Measurements from ENCODE around the gene CD8B2. TPM values are rescaled to one million over a fixed set of nuclear protein-coding genes. Genes with fewer than 3 reads are reported as not detected.
A peak's percentile ranks its signal among the peaks of the same experiment; 100 is the strongest.

The CD8B2 gene
- total and polyA plus RNA-seq, 2 of the 13 experiments (the other 11 are each of a cell fraction or from before 2014, with no cell fraction given), result not detected

DNA sequence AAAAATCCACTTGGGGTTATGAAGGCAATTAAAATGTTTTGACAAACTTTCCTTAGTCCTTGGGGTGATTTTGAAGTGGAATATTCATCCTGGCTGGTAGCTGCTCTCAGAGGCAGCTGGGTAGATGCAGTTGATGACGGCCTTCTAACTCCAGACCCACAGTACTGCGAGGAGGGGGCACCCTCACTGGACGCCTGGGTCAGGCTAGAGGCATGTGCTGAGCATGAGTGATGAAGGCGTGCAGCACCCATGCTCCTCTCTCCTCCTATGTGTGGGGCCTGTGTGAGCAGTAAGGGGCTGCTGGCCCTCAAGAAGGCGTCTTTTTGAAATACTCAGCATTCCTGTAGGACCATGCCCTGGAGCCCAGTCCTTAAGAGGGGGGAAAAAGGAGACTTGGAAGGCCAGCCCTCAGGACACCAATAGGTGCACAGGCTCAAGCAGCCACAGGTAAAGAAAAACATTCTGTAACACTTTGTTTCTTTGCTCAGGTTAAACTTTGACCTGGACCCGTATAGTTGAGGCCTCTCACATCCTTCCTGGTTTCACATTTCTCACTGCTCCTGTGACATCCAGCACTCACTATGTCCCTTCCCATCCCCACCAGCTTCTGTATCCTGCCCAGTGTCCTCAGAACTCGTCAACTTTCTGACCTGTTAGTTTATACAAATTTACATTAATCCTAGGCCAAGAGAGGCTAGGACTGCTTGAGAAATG is 64.4 kb downstream of the CD8B2 start (continued):
- TF ChIP-seq, protein P1, sequence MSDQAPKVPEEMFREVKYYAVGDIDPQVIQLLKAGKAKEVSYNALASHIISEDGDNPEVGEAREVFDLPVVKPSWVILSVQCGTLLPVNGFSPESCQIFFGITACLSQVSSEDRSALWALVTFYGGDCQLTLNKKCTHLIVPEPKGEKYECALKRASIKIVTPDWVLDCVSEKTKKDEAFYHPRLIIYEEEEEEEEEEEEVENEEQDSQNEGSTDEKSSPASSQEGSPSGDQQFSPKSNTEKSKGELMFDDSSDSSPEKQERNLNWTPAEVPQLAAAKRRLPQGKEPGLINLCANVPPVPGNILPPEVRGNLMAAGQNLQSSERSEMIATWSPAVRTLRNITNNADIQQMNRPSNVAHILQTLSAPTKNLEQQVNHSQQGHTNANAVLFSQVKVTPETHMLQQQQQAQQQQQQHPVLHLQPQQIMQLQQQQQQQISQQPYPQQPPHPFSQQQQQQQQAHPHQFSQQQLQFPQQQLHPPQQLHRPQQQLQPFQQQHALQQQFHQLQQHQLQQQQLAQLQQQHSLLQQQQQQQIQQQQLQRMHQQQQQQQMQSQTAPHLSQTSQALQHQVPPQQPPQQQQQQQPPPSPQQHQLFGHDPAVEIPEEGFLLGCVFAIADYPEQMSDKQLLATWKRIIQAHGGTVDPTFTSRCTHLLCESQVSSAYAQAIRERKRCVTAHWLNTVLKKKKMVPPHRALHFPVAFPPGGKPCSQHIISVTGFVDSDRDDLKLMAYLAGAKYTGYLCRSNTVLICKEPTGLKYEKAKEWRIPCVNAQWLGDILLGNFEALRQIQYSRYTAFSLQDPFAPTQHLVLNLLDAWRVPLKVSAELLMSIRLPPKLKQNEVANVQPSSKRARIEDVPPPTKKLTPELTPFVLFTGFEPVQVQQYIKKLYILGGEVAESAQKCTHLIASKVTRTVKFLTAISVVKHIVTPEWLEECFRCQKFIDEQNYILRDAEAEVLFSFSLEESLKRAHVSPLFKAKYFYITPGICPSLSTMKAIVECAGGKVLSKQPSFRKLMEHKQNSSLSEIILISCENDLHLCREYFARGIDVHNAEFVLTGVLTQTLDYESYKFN (CRISPR knock-in tag; conservative IDR thresholded peaks at IDR 0.05), result peak; percentile 71
- TF ChIP-seq ELF3 (CRISPR knock-in tag; IDR thresholded peaks at IDR 0.05), result peak; percentile 80
- no peak for TF ChIP-seq DMAP1 (CRISPR knock-in tag; IDR thresholded peaks at IDR 0.05)
- TF ChIP-seq, protein P2, sequence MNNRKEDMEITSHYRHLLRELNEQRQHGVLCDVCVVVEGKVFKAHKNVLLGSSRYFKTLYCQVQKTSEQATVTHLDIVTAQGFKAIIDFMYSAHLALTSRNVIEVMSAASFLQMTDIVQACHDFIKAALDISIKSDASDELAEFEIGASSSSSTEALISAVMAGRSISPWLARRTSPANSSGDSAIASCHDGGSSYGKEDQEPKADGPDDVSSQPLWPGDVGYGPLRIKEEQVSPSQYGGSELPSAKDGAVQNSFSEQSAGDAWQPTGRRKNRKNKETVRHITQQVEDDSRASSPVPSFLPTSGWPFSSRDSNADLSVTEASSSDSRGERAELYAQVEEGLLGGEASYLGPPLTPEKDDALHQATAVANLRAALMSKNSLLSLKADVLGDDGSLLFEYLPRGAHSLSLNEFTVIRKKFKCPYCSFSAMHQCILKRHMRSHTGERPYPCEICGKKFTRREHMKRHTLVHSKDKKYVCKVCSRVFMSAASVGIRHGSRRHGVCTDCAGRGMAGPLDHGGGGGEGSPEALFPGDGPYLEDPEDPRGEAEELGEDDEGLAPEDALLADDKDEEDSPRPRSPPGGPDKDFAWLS (CRISPR knock-in tag; IDR thresholded peaks at IDR 0.05; ENCODE audit: borderline replicate concordance), result no peak
- no peak for TF ChIP-seq SAFB2 (CRISPR knock-in tag; IDR thresholded peaks at IDR 0.05; ENCODE audit: borderline replicate concordance, low read depth)
- no peak for TF ChIP-seq ZNF205 (CRISPR knock-in tag; IDR thresholded peaks at IDR 0.05)
- TF ChIP-seq TOPORS (CRISPR knock-in tag; IDR thresholded peaks at IDR 0.05), result no peak
- peak; percentile 47; the same call in 1 of the 2 replicates for TF ChIP-seq ZFP36L1 (CRISPR knock-in tag; IDR thresholded peaks at IDR 0.05)
- TF ChIP-seq PPARG (CRISPR knock-in tag; conservative IDR thresholded peaks at IDR 0.05), result 0 out of 2 replicates have a peak, but pooled peaks have one; percentile 48
- peak; percentile 75 for TF ChIP-seq HNF4A (CRISPR knock-in tag; IDR thresholded peaks at IDR 0.05)
- TF ChIP-seq ZNF589 (CRISPR knock-in tag; conservative IDR thresholded peaks at IDR 0.05), result no peak
- TF ChIP-seq SIX4 (CRISPR knock-in tag; IDR thresholded peaks at IDR 0.05), result peak; percentile 49; the same call in 1 of the 2 replicates
- TF ChIP-seq, protein P3, sequence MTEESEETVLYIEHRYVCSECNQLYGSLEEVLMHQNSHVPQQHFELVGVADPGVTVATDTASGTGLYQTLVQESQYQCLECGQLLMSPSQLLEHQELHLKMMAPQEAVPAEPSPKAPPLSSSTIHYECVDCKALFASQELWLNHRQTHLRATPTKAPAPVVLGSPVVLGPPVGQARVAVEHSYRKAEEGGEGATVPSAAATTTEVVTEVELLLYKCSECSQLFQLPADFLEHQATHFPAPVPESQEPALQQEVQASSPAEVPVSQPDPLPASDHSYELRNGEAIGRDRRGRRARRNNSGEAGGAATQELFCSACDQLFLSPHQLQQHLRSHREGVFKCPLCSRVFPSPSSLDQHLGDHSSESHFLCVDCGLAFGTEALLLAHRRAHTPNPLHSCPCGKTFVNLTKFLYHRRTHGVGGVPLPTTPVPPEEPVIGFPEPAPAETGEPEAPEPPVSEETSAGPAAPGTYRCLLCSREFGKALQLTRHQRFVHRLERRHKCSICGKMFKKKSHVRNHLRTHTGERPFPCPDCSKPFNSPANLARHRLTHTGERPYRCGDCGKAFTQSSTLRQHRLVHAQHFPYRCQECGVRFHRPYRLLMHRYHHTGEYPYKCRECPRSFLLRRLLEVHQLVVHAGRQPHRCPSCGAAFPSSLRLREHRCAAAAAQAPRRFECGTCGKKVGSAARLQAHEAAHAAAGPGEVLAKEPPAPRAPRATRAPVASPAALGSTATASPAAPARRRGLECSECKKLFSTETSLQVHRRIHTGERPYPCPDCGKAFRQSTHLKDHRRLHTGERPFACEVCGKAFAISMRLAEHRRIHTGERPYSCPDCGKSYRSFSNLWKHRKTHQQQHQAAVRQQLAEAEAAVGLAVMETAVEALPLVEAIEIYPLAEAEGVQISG (CRISPR knock-in tag; IDR thresholded peaks at IDR 0.05), result 0 out of 2 replicates have a peak, but pooled peaks have one; percentile 25
- no peak for TF ChIP-seq TBL1XR1 (IDR thresholded peaks at IDR 0.05; ENCODE audit: borderline replicate concordance, low read length, partially characterized antibody)
- peak; percentile 22 for TF ChIP-seq TEAD3 (CRISPR knock-in tag; optimal IDR thresholded peaks at IDR 0.05; ENCODE audit: borderline replicate concordance)
- no peak for TF ChIP-seq HOXA7 (CRISPR knock-in tag; IDR thresholded peaks at IDR 0.05)
- TF ChIP-seq ZNF598 (CRISPR knock-in tag; IDR thresholded peaks at IDR 0.05; ENCODE audit: borderline replicate concordance), result 0 out of 2 replicates have a peak, but pooled peaks have one; percentile 20
- TF ChIP-seq SATB2 (CRISPR knock-in tag; IDR thresholded peaks at IDR 0.05), result no peak
- TF ChIP-seq, protein P4, sequence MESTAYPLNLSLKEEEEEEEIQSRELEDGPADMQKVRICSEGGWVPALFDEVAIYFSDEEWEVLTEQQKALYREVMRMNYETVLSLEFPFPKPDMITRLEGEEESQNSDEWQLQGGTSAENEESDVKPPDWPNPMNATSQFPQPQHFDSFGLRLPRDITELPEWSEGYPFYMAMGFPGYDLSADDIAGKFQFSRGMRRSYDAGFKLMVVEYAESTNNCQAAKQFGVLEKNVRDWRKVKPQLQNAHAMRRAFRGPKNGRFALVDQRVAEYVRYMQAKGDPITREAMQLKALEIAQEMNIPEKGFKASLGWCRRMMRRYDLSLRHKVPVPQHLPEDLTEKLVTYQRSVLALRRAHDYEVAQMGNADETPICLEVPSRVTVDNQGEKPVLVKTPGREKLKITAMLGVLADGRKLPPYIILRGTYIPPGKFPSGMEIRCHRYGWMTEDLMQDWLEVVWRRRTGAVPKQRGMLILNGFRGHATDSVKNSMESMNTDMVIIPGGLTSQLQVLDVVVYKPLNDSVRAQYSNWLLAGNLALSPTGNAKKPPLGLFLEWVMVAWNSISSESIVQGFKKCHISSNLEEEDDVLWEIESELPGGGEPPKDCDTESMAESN (CRISPR knock-in tag; conservative IDR thresholded peaks at IDR 0.05), result no peak
- TF ChIP-seq RFXAP (CRISPR knock-in tag; IDR thresholded peaks at IDR 0.05; ENCODE audit: borderline replicate concordance), result no peak
